GM18858 (cell line): ENCODE measurements around the gene SYNPO2.
A peak's percentile ranks its signal among the peaks of the same experiment; 100 is the strongest.

Experiments
- ATAC-seq: cut with Tn5 transposase; IDR thresholded peaks from one replicate; pipeline ENCODE4 v1.9.1; 2021; ENCODE audit not compliant: unreplicated experiment

SYNPO2 gene

GRCh38 chr4:118931786-118932185 is 43.1 kb downstream of the SYNPO2 start:
- no peak for ATAC-seq

GRCh38 chr4:118935819-118936218 is 47.2 kb downstream of the SYNPO2 start:
- ATAC-seq: no peak

GRCh38 chr4:118936406-118936805 is 47.8 kb downstream of the SYNPO2 start:
- ATAC-seq: no peak

GRCh38 chr4:118939169-118939783 is 50.6 kb downstream of the SYNPO2 start:
- ATAC-seq: no peak

GRCh38 chr4:118941149-118941548 is 52.5 kb downstream of the SYNPO2 start:
- ATAC-seq: no peak

- no peak for ATAC-seq
Measured at GRCh38 chr4:118941799-118942198, 53.1 kb downstream of the SYNPO2 start.

GRCh38 chr4:118942465-118942864 is 53.8 kb downstream of the SYNPO2 start:
- no peak for ATAC-seq

GRCh38 chr4:118947095-118947494 is 58.4 kb downstream of the SYNPO2 start:
- ATAC-seq: no peak

GRCh38 chr4:118948545-118949144 is 60.0 kb downstream of the SYNPO2 start:
- no peak for ATAC-seq

GRCh38 chr4:118950224-118950623 is 61.6 kb downstream of the SYNPO2 start:
- ATAC-seq: no peak

- ATAC-seq: no peak
Measured at GRCh38 chr4:118950929-118951570, 62.4 kb downstream of the SYNPO2 start.

GRCh38 chr4:118953276-118953675 is 64.6 kb downstream of the SYNPO2 start:
- ATAC-seq: no peak

GRCh38 chr4:118954246-118954645 is 65.6 kb downstream of the SYNPO2 start:
- ATAC-seq: no peak

GRCh38 chr4:118955515-118955914 is 66.9 kb downstream of the SYNPO2 start:
- no peak for ATAC-seq

- ATAC-seq: no peak
Measured at GRCh38 chr4:118957722-118958445, 69.2 kb downstream of the SYNPO2 start.

GRCh38 chr4:118962540-118962939 is 73.9 kb downstream of the SYNPO2 start:
- ATAC-seq: no peak

- ATAC-seq: no peak
Measured at GRCh38 chr4:118964891-118965411, 76.3 kb downstream of the SYNPO2 start.

GRCh38 chr4:118967393-118967792 is 78.7 kb downstream of the SYNPO2 start:
- ATAC-seq: no peak

- peak; percentile 99 for ATAC-seq
Measured at GRCh38 chr4:118968005-118968404, 79.4 kb downstream of the SYNPO2 start.

GRCh38 chr4:118968813-118969212 is 80.2 kb downstream of the SYNPO2 start:
- no peak for ATAC-seq

- ATAC-seq: no peak
Measured at GRCh38 chr4:118969359-118969758, 80.7 kb downstream of the SYNPO2 start.

GRCh38 chr4:118972167-118972566 is 83.5 kb downstream of the SYNPO2 start:
- ATAC-seq: no peak
